Testis (tissue), 2 donors: Measurements from ENCODE around the gene FAM98C.

Source experiments
- CTCF ChIP-seq, 3 experiments: fragments of 450-650 bp in 2 of 3; fragments of 200-600 bp in 1 of 3; sonication (generic) in 1 of 3; IDR thresholded peaks; one replicate each; pipeline ENCODE4 v1.5.1; 2016 to 2019; ENCODE audit warnings: antibody characterized with exemption in 3 of 3, mild to moderate bottlenecking in 2 of 3, moderate library complexity in 1 of 3
- POLR2A ChIP-seq: fragments of 450-650 bp; IDR thresholded peaks from one replicate; pipeline ENCODE4 v1.6.1; 2017; ENCODE audit warnings: antibody characterized with exemption, mild to moderate bottlenecking, moderate library complexity

GRCh38 chr19:38433268-38433733, 30.4 kb downstream of the FAM98C start, which contains the start of gene RYR1:
- TF ChIP-seq CTCF (IDR thresholded peaks at IDR 0.05): no peak
- TF ChIP-seq POLR2A: no peak
